ENCODE data around the gene GPR101.
"Not testable (repeated sequence)": the region's sequence is repeated elsewhere in the genome, so short reads cannot be mapped to it uniquely, and the experiment has no call there.

GPR101 gene

DNA sequence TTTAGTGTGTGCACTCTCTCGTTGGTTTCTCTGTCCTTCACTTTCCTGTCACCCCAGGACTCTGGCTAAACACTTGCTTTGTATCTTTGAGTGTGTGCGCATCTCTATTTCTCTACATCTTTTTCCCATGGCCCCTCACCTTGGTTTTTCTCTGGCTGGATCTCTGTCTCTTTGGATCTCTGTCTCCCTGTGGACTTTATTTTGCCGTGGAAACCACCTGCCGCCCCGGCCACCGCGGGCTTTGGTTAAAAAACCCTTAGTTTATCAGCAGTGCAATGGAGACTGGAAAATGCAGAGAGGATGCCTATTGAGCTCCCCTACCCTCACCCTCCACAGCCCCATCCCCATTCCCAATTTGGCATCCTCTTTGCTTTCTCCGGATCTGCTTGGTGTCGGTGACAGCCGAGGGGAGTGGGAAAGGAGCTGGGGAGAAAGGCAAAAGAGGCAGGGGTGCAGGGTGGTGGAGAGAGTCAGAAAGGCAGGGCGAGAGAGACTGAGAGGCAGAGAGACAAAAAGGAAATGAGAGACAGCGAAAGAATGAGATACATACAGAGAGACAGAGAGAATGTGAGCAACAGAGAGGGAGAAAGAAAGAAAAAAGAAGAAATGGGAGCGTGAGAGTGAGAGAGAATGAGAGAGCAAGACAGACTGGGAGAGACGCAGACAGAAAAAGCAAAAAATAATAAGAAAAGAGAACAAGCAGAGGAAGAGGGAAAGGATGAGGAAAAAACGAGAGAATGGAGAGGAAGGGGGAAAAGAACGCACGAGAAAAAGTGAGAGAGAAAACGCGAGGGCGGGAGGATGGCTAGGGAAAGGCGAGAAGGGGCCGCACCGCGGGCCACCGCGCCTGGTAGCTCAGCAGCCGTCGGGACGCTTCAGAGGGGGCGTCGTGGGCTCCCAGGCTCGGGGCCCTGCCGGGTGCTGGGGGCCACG, 688 bp downstream of the GPR101 start:
- TF ChIP-seq, protein P1, sequence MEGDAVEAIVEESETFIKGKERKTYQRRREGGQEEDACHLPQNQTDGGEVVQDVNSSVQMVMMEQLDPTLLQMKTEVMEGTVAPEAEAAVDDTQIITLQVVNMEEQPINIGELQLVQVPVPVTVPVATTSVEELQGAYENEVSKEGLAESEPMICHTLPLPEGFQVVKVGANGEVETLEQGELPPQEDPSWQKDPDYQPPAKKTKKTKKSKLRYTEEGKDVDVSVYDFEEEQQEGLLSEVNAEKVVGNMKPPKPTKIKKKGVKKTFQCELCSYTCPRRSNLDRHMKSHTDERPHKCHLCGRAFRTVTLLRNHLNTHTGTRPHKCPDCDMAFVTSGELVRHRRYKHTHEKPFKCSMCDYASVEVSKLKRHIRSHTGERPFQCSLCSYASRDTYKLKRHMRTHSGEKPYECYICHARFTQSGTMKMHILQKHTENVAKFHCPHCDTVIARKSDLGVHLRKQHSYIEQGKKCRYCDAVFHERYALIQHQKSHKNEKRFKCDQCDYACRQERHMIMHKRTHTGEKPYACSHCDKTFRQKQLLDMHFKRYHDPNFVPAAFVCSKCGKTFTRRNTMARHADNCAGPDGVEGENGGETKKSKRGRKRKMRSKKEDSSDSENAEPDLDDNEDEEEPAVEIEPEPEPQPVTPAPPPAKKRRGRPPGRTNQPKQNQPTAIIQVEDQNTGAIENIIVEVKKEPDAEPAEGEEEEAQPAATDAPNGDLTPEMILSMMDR (conservative IDR thresholded peaks at IDR 0.05) = no peak
- H3K27ac ChIP-seq = no peak overlapping the region

DNA sequence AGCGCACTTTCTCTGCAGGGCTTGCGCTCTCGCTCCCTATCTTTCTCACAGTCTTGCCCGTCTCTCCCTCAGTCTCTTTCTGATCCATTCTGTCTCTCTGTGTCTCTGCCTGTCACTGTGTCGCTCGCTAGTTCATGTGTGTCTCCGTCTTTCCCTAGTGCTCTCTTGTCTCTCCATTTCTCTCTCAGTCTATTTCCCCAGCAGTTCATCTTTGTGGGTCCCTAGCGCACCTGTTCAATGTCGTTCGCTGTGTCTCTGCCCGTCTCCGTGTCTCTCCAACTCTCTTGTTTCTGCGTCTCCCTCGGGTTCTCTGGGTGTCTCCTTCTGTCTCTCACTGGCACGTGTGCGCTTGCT, 1.5 kb downstream of the GPR101 start:
- no peak for TF ChIP-seq ZFX (IDR thresholded peaks at IDR 0.05)
- TF ChIP-seq, protein P1 (conservative IDR thresholded peaks at IDR 0.05) = no peak
- H3K27ac ChIP-seq = no peak overlapping the region

DNA sequence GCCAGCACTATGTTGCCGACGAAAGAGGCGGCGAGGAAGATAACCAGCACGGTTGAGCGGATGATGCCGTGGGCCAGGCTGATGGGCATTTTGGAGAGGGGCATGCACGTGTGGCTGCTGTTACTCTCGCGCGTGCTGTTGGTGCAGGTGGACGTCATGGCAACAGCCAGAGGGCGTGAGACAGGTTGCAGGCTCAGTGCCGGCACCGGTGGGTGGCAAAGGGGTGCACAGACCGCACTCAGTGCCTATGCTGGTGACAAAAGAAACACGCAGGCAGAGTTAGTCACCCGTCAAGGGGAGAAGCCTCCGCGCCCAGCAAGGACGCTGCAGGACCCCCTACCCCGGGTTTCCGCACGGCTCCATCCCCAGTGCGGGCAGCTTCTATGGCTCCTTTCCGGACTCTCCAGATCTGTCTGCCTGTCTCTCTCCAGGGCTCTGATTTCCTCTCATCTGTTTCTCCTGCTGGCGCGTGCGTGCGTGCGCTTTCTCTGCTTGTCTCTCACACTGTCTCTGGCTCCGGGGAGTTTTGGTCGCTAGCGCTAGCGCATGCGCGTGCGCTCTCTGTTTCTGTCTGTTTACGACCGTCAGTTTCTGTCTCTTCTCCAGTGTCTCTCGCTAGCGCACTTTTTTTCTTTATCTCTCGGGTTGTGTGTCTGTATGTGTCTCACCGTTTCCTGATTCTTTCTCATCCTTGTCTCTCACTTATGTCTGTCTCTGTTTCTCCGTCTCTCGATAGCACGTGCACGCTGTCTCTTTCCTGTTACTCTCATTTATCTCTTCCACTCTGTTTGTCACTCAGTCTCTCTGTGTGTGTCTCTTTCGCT, 2.1 kb downstream of the GPR101 start:
- no peak overlapping the region for H3K27ac ChIP-seq
- TF ChIP-seq, protein P1 (conservative IDR thresholded peaks at IDR 0.05) = no peak
- TF ChIP-seq ZFX (IDR thresholded peaks at IDR 0.05) = no peak

DNA sequence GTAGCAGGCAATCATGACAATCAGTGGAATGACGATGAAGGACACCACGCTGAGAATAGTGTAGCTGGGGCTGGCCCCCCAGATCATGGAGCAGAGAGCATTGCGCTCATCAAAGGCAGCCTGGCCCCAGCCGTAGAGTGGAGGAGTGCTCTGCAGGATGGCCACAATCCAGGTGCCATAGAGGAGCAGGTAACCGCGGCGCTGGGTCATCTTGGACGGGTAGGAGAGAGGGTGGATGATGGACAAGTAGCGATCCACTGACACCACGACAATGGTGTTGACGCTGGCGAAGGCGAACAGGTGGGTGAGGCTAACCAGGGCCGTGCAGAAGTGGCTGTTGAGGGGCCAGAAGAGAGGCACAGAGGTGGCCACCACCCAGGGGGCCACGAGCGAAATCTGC, 2.8 kb downstream of the GPR101 start:
- TF ChIP-seq, protein P1 (conservative IDR thresholded peaks at IDR 0.05) = no peak
- TF ChIP-seq ZFX (IDR thresholded peaks at IDR 0.05) = no peak
- no peak overlapping the region for H3K27ac ChIP-seq

DNA sequence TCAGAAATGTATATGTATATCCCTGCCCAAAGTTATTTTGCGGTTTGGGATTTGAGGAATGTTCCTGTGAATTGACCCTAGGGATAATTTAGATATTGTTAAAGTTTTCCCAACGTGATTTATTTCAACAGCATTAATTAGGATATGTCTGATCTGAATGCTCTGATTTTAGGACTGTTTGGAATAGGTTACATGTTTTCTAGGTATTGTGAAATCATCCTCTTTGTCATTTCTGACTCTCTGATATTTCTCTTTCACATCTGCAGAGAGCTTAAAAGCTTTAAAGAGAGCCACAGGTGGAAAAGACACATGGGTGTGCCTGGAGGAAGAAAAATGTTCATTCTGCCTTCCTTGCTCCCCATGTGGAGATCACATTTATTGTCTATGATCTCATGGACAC, 5.1 kb downstream of the GPR101 start:
- TF ChIP-seq, protein P1 (conservative IDR thresholded peaks at IDR 0.05) = no peak
- no peak for TF ChIP-seq ZFX (IDR thresholded peaks at IDR 0.05)
- no peak overlapping the region for H3K27ac ChIP-seq

DNA sequence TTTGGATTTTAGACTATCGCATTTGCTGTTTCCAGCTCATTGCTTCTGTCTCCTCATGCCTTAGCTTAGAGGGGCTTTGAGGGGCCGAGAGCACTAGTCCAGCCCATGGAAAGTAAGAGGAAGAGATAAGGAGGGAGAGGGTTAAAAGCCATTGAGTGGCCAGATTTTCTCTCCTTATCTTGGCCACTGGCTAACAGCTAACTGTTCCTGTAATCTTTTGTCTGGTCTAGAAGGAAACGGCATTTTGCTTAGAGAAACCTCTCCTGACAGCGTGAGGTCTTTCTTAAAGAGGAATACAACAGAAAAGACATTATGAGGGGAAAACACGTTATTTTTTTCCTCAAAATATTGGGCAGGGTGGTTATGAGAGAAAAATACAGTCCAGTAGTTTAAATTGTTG, 7.9 kb downstream of the GPR101 start:
- TF ChIP-seq ZFX (IDR thresholded peaks at IDR 0.05) = no peak
- TF ChIP-seq, protein P1 (conservative IDR thresholded peaks at IDR 0.05) = no peak
- no peak overlapping the region for H3K27ac ChIP-seq

DNA sequence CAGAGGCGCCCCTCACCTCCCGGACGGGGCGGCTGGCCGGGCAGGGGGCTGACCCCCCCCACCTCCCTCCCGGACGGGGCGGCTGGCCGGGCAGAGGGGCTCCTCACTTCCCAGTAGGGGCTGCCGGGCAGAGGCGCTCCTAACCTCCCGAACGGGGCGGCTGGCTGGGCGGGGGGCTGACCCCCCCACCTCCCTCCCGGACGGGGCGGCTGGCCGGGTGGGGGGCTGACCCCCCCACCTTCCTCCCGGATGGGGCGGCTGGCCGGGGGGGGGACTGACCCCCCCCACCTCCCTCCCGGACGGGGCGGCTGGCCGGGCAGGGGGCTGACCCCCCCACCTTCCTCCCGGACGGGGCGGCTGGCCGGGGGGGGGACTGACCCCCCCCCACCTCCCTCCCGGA, 33.6 kb downstream of the GPR101 start:
- not testable (repeated sequence) for H3K27ac ChIP-seq

All from C4-2B (cell line).